Adrenal gland (tissue), 12 donors: ENCODE measurements around the gene ABCA1. TPM values are rescaled to one million over a fixed set of nuclear protein-coding genes. Genes with fewer than 3 reads are reported as not detected.
A peak's percentile ranks its signal among the peaks of the same experiment; 100 is the strongest.
"Not testable (repeated sequence)": the region's sequence is repeated elsewhere in the genome, so short reads cannot be mapped to it uniquely, and the experiment has no call there.

Source experiments
- DNase-seq, 7 donors: peaks; one replicate each; pipeline ENCODE4 v3.0.0-alpha.2; 2019 to 2020
- H3K27ac ChIP-seq, 5 donors: fragments of 200-600 bp; sonication (generic) in 4 of 5; 1 replicate in 3 of 5; 2 replicates in 2 of 5; pipeline versions ENCODE4 v1.5.1 to v1.8.0; 2016 to 2020; ENCODE audit warnings: mild to moderate bottlenecking in 1 of 5
- H3K27me3 ChIP-seq: fragments of 200-600 bp; 2 replicates; pipeline ENCODE4 v1.8.0; 2021
- H3K36me3 ChIP-seq, 2 donors: fragments of 200-600 bp; replicated peaks in 1 of 2; 1 replicate in 1 of 2; 2 replicates in 1 of 2; pipeline versions ENCODE4 v1.5.1 to v1.8.0; 2018 to 2022
- H3K4me1 ChIP-seq, 2 donors: fragments of 200-600 bp; replicated peaks in 1 of 2; 1 replicate in 1 of 2; 2 replicates in 1 of 2; pipeline versions ENCODE4 v1.5.1 to v1.8.0; 2018 to 2021
- H3K4me3 ChIP-seq, 4 donors: fragments of 200-600 bp; sonication (generic) in 3 of 4; one replicate each; pipeline ENCODE4 v1.5.1; 2016 to 2018
- H3K9me3 ChIP-seq, 3 donors: fragments of 200-600 bp; sonication (generic) in 1 of 3; replicated peaks in 1 of 3; 1 replicate in 2 of 3; 2 replicates in 1 of 3; pipeline versions ENCODE4 v1.5.1 to v1.8.0; 2016 to 2021
- POLR2A ChIP-seq, 2 donors: fragments of 450-650 bp; IDR thresholded peaks; one replicate each; pipeline ENCODE4 v1.6.1; 2017; ENCODE audit warnings: antibody characterized with exemption in 2 of 2, mild to moderate bottlenecking in 2 of 2, moderate library complexity in 1 of 2
- WGBS, 4 donors: extraction: QIAGEN DNeasy Blood & Tissue Kit in 2 of 4; methylation state at CpG; one replicate each; pipeline versions ENCODE4 v1.1.5 to v1.1.7; 2013 to 2017; 5-methylcytosine and 5-hydroxymethylcytosine counted together
- intact Hi-C, 2 donors: fragments of 100-400 bp; cut with DNase I; formaldehyde crosslinking; loops; one replicate each; pipeline versions ENCODE4 v1.14.1 to v1.15.0; 2022 to 2023
- polyA plus RNA-seq, 3 donors: library from polyadenylated mRNA; stranded (reverse); fragments of 200-250 nt in 2 of 3; fragments of 350-450 nt in 1 of 3; fragmentation: Illumina TruSeq in 1 of 3; extraction: RNeasy Lipid Tissue Mini Kit (QIAGEN cat#74804) in 1 of 3; gene quantifications; one replicate each; pipeline ENCODE4 v1.2.3, GENCODE V29; 2013 to 2014
- total RNA-seq, 9 donors: library from RNA; depleted of rRNA in 4 of 9; stranded (reverse); fragments of >200 nt in 4 of 9; fragments of 120-200 nt in 1 of 9; fragmentation: NEBNext Ultra II Directional in 1 of 9; extraction: Animal tissue kit (Norgen Biotek cat#: 25700) in 1 of 9; gene quantifications; one replicate each; pipeline versions ENCODE4 v1.1.0 to v1.2.4, GENCODE V29; 2013 to 2023
- TF ChIP-seq, protein P1 (sequence below), 6 experiments: fragments of 450-650 bp in 4 of 6; fragments of 200-600 bp in 2 of 6; sonication (generic) in 1 of 6; IDR thresholded peaks; 1 replicate in 5 of 6; 2 replicates in 1 of 6; pipeline versions ENCODE4 v1.5.1 to v1.8.0; 2016 to 2021; ENCODE audit warnings: antibody characterized with exemption in 6 of 6, mild to moderate bottlenecking in 2 of 6, moderate library complexity in 1 of 6
- donor health status: healthy with polysubstance abuse.
- donor health status: Bipolar disorder and iron deficiency.
- donor health status: DM: yes; HTN: yes; CAD: no.
- donor health status: DM: no; HTN: no; CAD: no.
- donor health status: DM: no; HTN: no; CAD: no.
- donor health status: DM: yes; HTN: yes; CAD: no.

The ABCA1 gene
- total and polyA plus RNA-seq, 12 donors: 26.8 to 446 (median 134) TPM

DNA sequence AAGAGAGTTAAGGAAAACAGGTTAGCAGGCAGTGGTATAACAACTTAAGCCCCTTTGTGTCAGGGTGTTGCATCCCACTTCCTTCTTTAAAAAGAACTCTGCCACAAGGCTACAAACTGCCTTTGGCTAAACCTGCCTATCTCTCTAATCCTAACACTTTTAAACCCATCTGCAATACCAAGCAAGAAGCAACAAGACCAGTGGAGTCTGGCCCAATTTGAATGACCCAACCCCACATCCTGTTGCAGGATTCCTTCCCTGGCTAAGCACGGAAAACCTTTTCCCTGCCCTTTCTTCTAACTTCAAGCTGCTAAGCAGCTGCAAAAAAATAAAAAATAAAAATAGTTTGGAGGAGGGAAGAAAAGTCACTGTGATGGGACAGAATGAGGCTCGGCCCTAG is 27.1 kb downstream of the ABCA1 start:
- WGBS, 4 donors: 54 to 77% (median 64%) methylated on average over 2 of the region's 2 CpGs
- Histone ChIP-seq H3K9me3 (no peaks in the 10 kb centered on the region), H3K4me1 (peaks cover 58 to 76% of the 10 kb centered on the region in 2 donors), H3K27me3 (no peaks in the 10 kb centered on the region), H3K36me3 (peaks cover 0 to 29% of the 10 kb centered on the region in 2 donors), H3K4me3 (no peak overlapping the region), H3K27ac (peak overlapping the region in 3 of 5 donors; percentile 21 to 45 (median 33))
- DNase-seq: no peak
- intact Hi-C loops: no loop called here
- TF ChIP-seq, protein P1, sequence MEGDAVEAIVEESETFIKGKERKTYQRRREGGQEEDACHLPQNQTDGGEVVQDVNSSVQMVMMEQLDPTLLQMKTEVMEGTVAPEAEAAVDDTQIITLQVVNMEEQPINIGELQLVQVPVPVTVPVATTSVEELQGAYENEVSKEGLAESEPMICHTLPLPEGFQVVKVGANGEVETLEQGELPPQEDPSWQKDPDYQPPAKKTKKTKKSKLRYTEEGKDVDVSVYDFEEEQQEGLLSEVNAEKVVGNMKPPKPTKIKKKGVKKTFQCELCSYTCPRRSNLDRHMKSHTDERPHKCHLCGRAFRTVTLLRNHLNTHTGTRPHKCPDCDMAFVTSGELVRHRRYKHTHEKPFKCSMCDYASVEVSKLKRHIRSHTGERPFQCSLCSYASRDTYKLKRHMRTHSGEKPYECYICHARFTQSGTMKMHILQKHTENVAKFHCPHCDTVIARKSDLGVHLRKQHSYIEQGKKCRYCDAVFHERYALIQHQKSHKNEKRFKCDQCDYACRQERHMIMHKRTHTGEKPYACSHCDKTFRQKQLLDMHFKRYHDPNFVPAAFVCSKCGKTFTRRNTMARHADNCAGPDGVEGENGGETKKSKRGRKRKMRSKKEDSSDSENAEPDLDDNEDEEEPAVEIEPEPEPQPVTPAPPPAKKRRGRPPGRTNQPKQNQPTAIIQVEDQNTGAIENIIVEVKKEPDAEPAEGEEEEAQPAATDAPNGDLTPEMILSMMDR (IDR thresholded peaks at IDR 0.05): no peak
- TF ChIP-seq POLR2A (IDR thresholded peaks at IDR 0.05): no peak

DNA sequence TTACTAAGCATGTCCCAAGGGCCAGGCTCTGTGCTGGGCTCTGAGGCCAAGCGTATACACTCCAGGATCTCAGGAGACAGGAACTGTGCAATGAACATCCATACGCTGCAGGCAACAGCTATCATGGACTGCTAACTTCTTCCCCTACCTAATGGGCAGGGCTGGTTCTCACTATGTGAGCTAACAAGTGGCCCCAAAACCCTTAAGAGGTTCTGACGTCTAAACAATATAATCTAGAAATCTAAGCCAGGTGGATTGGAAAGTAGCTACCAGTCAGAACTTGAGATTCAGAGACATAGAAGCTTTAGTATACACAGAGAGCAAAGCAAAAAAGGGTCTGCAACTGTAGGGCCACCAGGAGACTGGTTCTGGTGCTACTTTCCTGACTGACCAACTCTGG is 27.6 kb downstream of the ABCA1 start:
- 69 to 90% (median 87%) methylated on average over 3 of the region's 3 CpGs for WGBS, 4 donors
- H3K27me3 ChIP-seq: no peaks in the 10 kb centered on the region
- TF ChIP-seq, protein P1 (IDR thresholded peaks at IDR 0.05): no peak
- TF ChIP-seq POLR2A (IDR thresholded peaks at IDR 0.05): no peak
- H3K4me1 ChIP-seq: peaks cover 58 to 76% of the 10 kb centered on the region in 2 donors
- no peak overlapping the region for H3K4me3 ChIP-seq
- H3K9me3 ChIP-seq: no peaks in the 10 kb centered on the region
- H3K36me3 ChIP-seq: peaks cover 0 to 29% of the 10 kb centered on the region in 2 donors
- intact Hi-C loops: no loop called here
- DNase-seq: no peak
- H3K27ac ChIP-seq: peak overlapping the region in 3 of 5 donors; percentile 21 to 45 (median 33)

DNA sequence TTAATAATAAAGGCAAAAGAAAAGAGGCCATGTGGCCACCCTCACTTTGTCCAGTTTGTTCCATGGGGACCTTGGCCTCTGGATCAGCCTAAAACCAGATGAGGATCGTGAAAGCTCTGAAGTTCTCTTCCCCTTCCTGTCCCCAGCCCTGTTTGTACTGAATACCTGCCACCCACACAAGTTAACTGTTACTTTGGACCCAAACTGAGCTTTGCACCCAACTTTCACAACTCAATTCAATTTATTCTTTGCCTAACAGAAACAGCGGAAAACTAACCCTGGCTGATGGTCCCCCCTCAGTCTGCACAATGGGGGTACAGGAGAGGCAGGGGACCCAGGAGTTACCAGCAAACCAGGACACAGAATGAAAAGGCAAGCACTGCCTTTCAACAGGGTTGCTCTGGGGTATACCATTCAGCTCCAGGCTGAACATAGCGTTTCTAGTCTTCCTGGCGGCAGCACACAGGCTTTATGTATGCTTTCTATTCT is 28.2 kb downstream of the ABCA1 start:
- Histone ChIP-seq H3K36me3 (peaks cover 0 to 29% of the 10 kb centered on the region in 2 donors), H3K4me1 (peaks cover 58 to 73% of the 10 kb centered on the region in 2 donors), H3K27me3 (no peaks in the 10 kb centered on the region), H3K27ac (peak overlapping the region in 2 of 5 donors; percentile 33 to 45), H3K9me3 (no peaks in the 10 kb centered on the region), H3K4me3 (no peak overlapping the region)
- no peak for DNase-seq
- no peak for TF ChIP-seq POLR2A (IDR thresholded peaks at IDR 0.05)
- TF ChIP-seq, protein P1 (IDR thresholded peaks at IDR 0.05): no peak
- WGBS, 4 donors: 73 to 79% (median 77%) methylated on average over 4 of the region's 4 CpGs
- intact Hi-C loops: no loop called here

DNA sequence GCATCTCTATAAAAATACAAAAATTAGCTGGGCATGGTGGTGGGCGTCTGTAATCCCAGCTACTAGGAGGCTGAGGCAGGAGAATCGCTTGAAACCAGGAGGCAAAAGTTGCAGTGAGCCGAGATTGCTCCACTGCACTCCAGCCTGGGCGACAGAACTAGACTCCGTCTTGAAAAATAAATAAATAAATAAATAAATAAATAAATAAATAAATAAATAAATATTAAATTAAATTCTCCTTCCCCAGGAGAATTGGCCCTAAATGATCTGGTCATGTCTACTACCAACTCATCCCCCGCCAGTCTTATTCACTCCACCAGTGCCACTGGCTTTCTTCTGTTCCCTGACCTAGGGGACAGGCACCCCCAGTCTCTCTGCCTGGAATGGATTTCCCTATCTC is 29.6 kb downstream of the ABCA1 start:
- 89 to 96% (median 93%) methylated on average over 6 of the region's 6 CpGs for WGBS, 4 donors
- H3K27me3 ChIP-seq, H3K27ac ChIP-seq, H3K4me3 ChIP-seq, DNase-seq, intact Hi-C loops, H3K9me3 ChIP-seq: not testable (repeated sequence)
- Histone ChIP-seq H3K36me3 (peaks cover 0 to 29% of the 10 kb centered on the region in 2 donors), H3K4me1 (peaks cover 48 to 66% of the 10 kb centered on the region in 2 donors)

DNA sequence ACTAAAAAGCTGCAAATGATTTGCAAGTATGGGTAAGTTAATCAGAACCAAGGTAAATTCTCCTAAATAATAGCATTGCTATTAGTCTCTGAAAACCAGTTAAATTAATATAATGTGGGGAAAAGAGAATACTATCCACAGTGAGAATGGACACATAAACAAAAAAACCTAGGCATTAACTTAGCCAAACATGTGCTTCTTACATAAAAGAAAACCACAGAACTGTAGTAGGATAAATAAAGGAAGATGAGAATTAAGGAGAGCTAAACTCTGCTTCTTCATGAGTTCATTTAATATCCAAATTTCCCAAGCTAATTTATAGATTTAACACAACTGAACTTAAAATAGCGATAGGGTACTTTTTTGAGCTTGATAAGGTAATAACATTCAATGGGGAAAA is 31.8 kb downstream of the ABCA1 start:
- no peak overlapping the region for H3K4me3 ChIP-seq
- H3K27ac ChIP-seq: peak overlapping the region in 1 of 5 donors; percentile 6
- TF ChIP-seq, protein P1 (IDR thresholded peaks at IDR 0.05): no peak
- no peak for TF ChIP-seq POLR2A (IDR thresholded peaks at IDR 0.05)
- H3K4me1 ChIP-seq: peaks cover 39 to 57% of the 10 kb centered on the region in 2 donors
- intact Hi-C loops: no loop called here
- H3K27me3 ChIP-seq: no peaks in the 10 kb centered on the region
- no peak for DNase-seq
- H3K36me3 ChIP-seq: peaks cover 0 to 12% of the 10 kb centered on the region in 2 donors
- H3K9me3 ChIP-seq: no peaks in the 10 kb centered on the region
- WGBS, 4 donors: 91 to 97% (median 94%) methylated on average over 1 of the region's 1 CpG
